ENCODE data around the gene NECTIN1.

Gene NECTIN1

DNA sequence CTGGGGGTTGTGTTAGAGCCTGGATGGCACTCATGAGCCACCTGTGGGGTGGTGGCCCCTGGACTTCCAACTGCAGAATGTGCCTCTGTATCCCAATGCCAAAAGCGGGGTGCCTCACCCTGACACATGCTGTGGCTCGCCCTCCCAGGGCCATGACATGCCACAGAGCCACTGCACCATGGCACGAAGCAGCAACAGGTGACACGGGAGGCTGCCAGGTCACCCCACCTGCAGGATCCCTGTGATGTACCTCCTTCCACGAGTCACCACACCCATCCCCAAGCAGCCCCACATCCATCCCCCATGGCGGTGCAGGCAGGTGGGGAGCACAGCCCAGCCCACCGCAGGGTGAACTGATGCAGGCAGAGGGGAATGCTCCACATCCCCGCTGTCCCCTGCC lies 14.8 kb downstream of the NECTIN1 start:
- no peak for DNase-seq

DNA sequence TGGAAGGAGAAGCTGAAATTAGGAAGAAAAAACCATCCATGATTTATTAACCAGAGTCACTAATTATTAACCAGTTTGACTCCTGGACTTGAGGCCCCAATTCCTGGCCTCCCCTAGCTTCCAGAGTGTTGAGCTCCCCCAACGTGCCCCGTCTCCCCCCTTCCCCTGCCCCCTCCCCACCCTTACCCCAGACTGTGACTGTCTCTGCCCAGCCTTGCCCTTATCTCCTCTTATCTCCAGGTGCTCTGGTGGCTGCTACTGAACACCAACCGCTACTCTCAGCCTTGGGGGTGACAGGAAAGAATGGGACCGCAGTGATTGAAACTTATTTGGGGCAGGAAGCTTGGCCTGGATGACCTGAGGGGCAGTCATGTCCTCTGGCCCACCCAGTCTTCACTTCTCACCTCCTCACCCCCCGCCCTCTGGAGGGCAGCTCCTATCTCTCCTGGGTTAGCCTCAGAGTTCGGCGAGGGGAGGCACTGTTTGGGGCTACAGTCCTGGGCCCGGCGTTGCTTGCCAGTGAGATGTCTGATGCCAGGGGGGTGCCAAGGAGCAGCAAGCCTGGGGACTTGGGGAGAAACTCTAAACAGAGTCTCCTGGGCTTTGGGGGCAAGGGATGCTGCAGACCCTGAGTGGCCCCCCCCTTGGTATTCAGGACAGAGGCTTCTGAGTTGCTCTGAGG lies 15.5 kb downstream of the NECTIN1 start:
- DNase-seq, result no peak

- DNase-seq, result no peak
These were observed 16.3 kb downstream of the NECTIN1 start for GRCh38 chr11:119712459-119713358.

- DNase-seq, result no peak
These were observed 17.0 kb downstream of the NECTIN1 start for GRCh38 chr11:119712006-119712405.

- DNase-seq, result no peak
These were observed 17.5 kb downstream of the NECTIN1 start for GRCh38 chr11:119711476-119711875.

GRCh38 chr11:119710417-119710816 lies 18.6 kb downstream of the NECTIN1 start:
- no peak for DNase-seq

GRCh38 chr11:119709638-119710346 lies 19.2 kb downstream of the NECTIN1 start:
- peak in 44 of 56 donors; percentile 19 to 83 (median 46) for DNase-seq

DNA sequence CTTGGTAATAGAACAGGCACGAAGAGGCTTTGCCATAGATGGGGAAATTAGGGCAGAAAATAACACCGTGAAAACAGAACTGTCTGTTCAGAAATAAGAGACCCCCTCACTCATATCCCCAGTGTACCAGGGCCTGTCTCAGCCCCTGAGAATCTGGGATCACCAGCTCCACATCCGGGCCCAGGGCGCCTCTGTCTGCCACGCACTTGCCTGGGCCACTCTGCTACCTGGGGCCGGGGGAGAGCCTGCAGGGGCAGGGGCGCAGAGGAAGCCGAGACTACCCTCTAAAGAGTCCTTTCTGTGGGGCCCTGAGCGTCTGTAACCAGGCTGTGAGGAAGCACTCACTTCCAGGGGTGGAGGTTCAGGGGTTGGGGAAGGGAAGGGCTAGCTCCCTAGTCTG lies 19.8 kb downstream of the NECTIN1 start:
- no peak for DNase-seq

DNA sequence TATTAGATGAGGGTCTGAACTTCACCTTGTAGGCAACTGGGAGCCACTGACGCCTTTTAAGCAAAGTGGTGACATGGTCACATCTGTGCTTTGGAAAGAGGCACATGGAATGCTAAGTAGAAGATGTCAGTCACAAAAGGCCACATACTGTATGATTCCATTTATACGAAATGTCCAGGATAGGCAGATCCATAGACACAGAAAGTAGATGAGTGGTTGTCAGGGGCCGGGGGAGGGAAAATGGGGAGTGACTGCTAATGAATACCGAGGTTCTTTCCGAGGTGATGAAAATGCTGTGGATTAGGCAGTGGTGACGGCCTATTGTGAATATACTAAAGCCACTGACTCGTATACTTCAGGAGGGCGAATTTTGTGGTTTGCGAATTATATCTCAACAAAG lies 20.6 kb downstream of the NECTIN1 start:
- DNase-seq, result no peak

GRCh38 chr11:119706887-119707286 lies 22.1 kb downstream of the NECTIN1 start:
- no peak for DNase-seq

GRCh38 chr11:119706029-119706428 lies 23.0 kb downstream of the NECTIN1 start:
- DNase-seq, result no peak

DNA sequence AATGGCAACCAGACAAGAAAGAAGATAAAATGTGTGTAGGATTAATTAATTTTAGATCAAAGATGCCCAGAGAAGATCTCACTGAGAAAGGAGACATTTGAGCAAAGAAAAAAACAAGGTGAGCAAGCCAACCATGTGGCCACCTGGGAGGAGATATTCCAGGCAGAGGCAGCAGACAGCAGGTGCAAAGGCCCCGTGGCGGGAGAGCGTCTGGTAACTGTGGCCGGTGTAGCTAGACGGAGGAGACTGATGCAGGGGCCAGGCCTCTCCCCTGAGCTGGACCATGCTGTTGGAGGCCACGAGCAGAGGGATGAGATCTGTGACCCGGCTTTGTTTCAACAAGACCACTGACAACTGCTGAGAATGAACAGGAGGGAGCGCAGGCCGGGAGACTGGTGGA lies 23.6 kb downstream of the NECTIN1 start:
- DNase-seq, result no peak

- no peak for DNase-seq
These were observed 24.2 kb downstream of the NECTIN1 start for GRCh38 chr11:119704849-119705248.

DNA sequence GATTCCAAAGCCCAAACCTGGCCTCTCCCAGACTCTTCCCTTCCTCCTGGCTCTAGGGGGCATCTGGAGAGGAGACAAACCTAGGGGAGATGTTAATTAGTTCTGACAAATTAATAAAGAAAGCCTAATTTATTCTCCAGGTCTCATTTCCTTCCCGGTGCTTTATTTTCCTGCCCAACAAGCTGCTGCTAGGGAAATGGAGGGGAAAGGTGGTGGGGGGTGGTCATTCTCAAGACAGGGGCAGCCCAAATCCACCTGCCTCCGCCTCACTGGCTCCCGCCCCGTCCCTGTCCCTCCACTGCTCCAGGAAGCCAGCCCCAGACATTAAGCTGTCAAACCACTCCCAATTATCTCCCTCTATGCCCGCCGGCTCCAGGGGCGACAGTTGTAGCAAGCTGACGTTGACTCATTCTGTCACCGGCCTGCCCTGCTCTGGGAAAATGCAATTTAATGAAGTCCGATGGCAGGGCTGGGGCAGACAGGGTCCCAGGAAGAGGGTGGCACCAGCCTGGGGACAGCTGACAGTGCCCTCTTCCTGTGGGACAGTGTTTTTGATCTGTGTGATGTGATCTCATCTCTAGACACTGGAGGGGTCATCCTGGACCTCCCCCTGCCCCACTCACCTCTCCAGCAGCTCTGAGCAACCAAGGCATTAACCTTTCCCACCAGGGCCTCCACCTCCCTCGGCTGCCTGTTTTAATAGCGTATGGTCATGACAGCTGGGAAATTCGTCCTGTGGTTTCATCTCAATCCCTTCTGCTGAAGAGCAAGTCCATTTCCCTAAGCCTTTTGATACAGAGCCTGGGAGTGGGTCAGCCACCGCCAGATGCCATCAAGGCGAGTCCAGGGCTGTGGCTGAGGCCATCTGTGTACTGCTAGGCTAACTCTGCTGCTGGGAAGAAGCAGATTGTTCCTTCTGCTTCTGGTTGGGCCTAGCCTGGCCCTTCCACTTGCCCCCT lies 27.1 kb downstream of the NECTIN1 start:
- no peak for DNase-seq

GRCh38 chr11:119700536-119701346 lies 28.3 kb downstream of the NECTIN1 start:
- no peak for DNase-seq

GRCh38 chr11:119700030-119700429 lies 29.0 kb downstream of the NECTIN1 start:
- peak in 1 of 56 donors; percentile 26 for DNase-seq

GRCh38 chr11:119699227-119699626 lies 29.8 kb downstream of the NECTIN1 start:
- DNase-seq, result peak in 9 of 56 donors; percentile 5 to 53 (median 23)

GRCh38 chr11:119697882-119698281 lies 31.1 kb downstream of the NECTIN1 start:
- no peak for DNase-seq

- no peak for DNase-seq
These were observed 31.6 kb downstream of the NECTIN1 start for GRCh38 chr11:119697445-119697844.
